Neuronal stem cell (in vitro differentiated cells): ENCODE measurements around the gene TMEM62.

Source experiments
- DNase-seq: peaks from one replicate; pipeline ENCODE4 v3.0.0-alpha.2; 2013; ENCODE audit warnings: low spot score
- H2AFZ ChIP-seq: one replicate; pipeline ENCODE4 v1.6.1; 2013; ENCODE audit warnings: mild to moderate bottlenecking, low read length, inconsistent platforms
- H2AK5ac ChIP-seq: 2 replicates; pipeline ENCODE4 v1.6.1; 2013; ENCODE audit warnings: low read depth, mild to moderate bottlenecking, inconsistent platforms, low read length, moderate library complexity, mixed read lengths
- H2BK120ac ChIP-seq: 2 replicates; pipeline ENCODE4 v1.6.1; 2013; ENCODE audit warnings: low read depth, mild to moderate bottlenecking, inconsistent platforms, low read length, moderate library complexity, mixed read lengths
- H2BK12ac ChIP-seq: one replicate; pipeline ENCODE4 v1.6.1; 2013; ENCODE audit warnings: low read length, inconsistent platforms
- H2BK15ac ChIP-seq: 2 replicates; pipeline ENCODE4 v1.6.1; 2013; ENCODE audit warnings: mild to moderate bottlenecking, low read length, inconsistent platforms, mixed read lengths
- H2BK5ac ChIP-seq: one replicate; pipeline ENCODE4 v1.6.1; 2013; ENCODE audit warnings: inconsistent platforms, mild to moderate bottlenecking, low read length, moderate library complexity
- H3K14ac ChIP-seq: one replicate; pipeline ENCODE4 v1.6.1; 2013; ENCODE audit warnings: low read length, inconsistent platforms
- H3K18ac ChIP-seq: 2 replicates; pipeline ENCODE4 v1.6.1; 2013; ENCODE audit warnings: low read length, inconsistent platforms
- H3K23ac ChIP-seq: 2 replicates; pipeline ENCODE4 v1.6.1; 2013; ENCODE audit warnings: low read depth, mild to moderate bottlenecking, mixed read lengths, low read length, inconsistent platforms; ENCODE audit not compliant: poor library complexity
- H3K27ac ChIP-seq: replicated peaks from 3 replicates; pipeline ENCODE4 v1.5.1; 2013; ENCODE audit warnings: low read length, inconsistent platforms
- H3K27me3 ChIP-seq, 3 experiments: 2 replicates each; pipeline ENCODE4 v1.6.1; 2013; ENCODE audit warnings: low read length in 3 of 3, mild to moderate bottlenecking in 2 of 3, inconsistent platforms in 1 of 3, low read depth in 1 of 3, mixed read lengths in 1 of 3, moderate library complexity in 1 of 3; ENCODE audit not compliant: control insufficient read depth in 3 of 3, insufficient read depth in 3 of 3
- H3K36me3 ChIP-seq, 2 donors: replicated peaks in 1 of 2; 2 replicates each; pipeline ENCODE4 v1.6.1; 2013; ENCODE audit warnings: low read length in 2 of 2; ENCODE audit not compliant: control insufficient read depth in 2 of 2, insufficient read depth in 2 of 2
- H3K4ac ChIP-seq: 2 replicates; pipeline ENCODE4 v1.6.1; 2013; ENCODE audit warnings: inconsistent platforms, mild to moderate bottlenecking, low read length, moderate library complexity
- H3K4me1 ChIP-seq, 2 donors: 1 replicate in 1 of 2; 2 replicates in 1 of 2; pipeline ENCODE4 v1.6.1; 2013; ENCODE audit warnings: low read length in 2 of 2, low read depth in 1 of 2; ENCODE audit not compliant: control insufficient read depth in 2 of 2, insufficient read depth in 1 of 2
- H3K4me2 ChIP-seq: one replicate; pipeline ENCODE4 v1.6.1; 2013; ENCODE audit warnings: mild to moderate bottlenecking, low read length, inconsistent platforms; ENCODE audit not compliant: insufficient read depth, poor library complexity, severe bottlenecking
- H3K4me3 ChIP-seq, 2 donors: 2 replicates each; pipeline ENCODE4 v1.5.1; 2013; ENCODE audit warnings: low read length in 2 of 2, mild to moderate bottlenecking in 2 of 2, inconsistent platforms in 1 of 2, moderate library complexity in 1 of 2
- H3K79me1 ChIP-seq: one replicate; pipeline ENCODE4 v1.6.1; 2013; ENCODE audit warnings: low read depth, mild to moderate bottlenecking, inconsistent platforms, low read length, moderate library complexity
- H3K9ac ChIP-seq: one replicate; pipeline ENCODE4 v1.6.1; 2013; ENCODE audit warnings: mild to moderate bottlenecking, low read depth, low read length, inconsistent platforms; ENCODE audit not compliant: poor library complexity
- H3K9me3 ChIP-seq, 2 donors: replicated peaks in 1 of 2; 2 replicates each; pipeline versions ENCODE3 to v1.6.1; 2013; ENCODE audit warnings: low read length in 2 of 2, mild to moderate bottlenecking in 2 of 2, inconsistent platforms in 1 of 2, low read depth in 1 of 2, mixed read lengths in 1 of 2, moderate library complexity in 1 of 2; ENCODE audit not compliant: control insufficient read depth in 2 of 2, insufficient read depth in 1 of 2
- H4K8ac ChIP-seq: one replicate; pipeline ENCODE4 v1.6.1; 2013; ENCODE audit warnings: low read depth, mild to moderate bottlenecking, inconsistent platforms, low read length, moderate library complexity
- H4K91ac ChIP-seq: one replicate; pipeline ENCODE4 v1.6.1; 2013; ENCODE audit warnings: low read length, low read depth, mild to moderate bottlenecking, inconsistent platforms; ENCODE audit not compliant: poor library complexity
- WGBS, 2 donors: extraction: QIAGEN DNeasy Blood & Tissue Kit; methylation state at CpG; one replicate each; pipeline ENCODE4 v1.1.7; 2013; ENCODE audit warnings: missing lambda C conversion rate in 2 of 2, mixed read lengths in 1 of 2; ENCODE audit not compliant: insufficient read length in 2 of 2, insufficient replicate concordance in 1 of 2; ENCODE audit errors: extremely low coverage in 2 of 2; 5-methylcytosine and 5-hydroxymethylcytosine counted together

The TMEM62 gene

GRCh38 chr15:43134157-43134635 lies 810 bp downstream of the TMEM62 start:
- Histone ChIP-seq H3K9ac (peak overlapping the region; percentile 94), H2BK12ac (no peak overlapping the region), H3K14ac (no peak overlapping the region), H2BK15ac (no peak overlapping the region), H3K79me1 (no peaks in the 10 kb centered on the region), H3K9me3 (no peaks in the 10 kb centered on the region), H3K4ac (no peak overlapping the region), H3K27me3 (peaks cover 0 to 10% (median 0%) of the 10 kb centered on the region in 3 experiments), H2BK5ac (no peak overlapping the region), H4K91ac (no peak overlapping the region), H2AFZ (peak overlapping the region; percentile 97), H3K4me2 (peak overlapping the region; percentile 72), H4K8ac (no peak overlapping the region), H3K23ac (no peak overlapping the region), H3K4me1 (peaks cover 3 to 6% of the 10 kb centered on the region in 2 donors), H3K36me3 (peaks cover 3 to 38% of the 10 kb centered on the region in 2 donors), H3K27ac (no peak overlapping the region), H3K18ac (no peak overlapping the region), H3K4me3 (peak overlapping the region; percentile 58 to 84), H2BK120ac (no peak overlapping the region), H2AK5ac (no peak overlapping the region)
- no peak for DNase-seq
- no CpG with 5 or more reads among the region's 12 CpGs for WGBS, 2 donors

GRCh38 chr15:43135351-43135750 lies 2.0 kb downstream of the TMEM62 start:
- H2AK5ac ChIP-seq, result no peak overlapping the region
- no peak overlapping the region for H2BK12ac ChIP-seq
- peaks cover 3 to 49% of the 10 kb centered on the region in 2 donors for H3K36me3 ChIP-seq
- H3K9me3 ChIP-seq, result no peaks in the 10 kb centered on the region
- H3K9ac ChIP-seq, result no peak overlapping the region
- no peaks in the 10 kb centered on the region for H3K79me1 ChIP-seq
- H3K4ac ChIP-seq, result no peak overlapping the region
- H4K91ac ChIP-seq, result no peak overlapping the region
- H3K4me3 ChIP-seq, result no peak overlapping the region
- no peak overlapping the region for H2BK15ac ChIP-seq
- H3K4me1 ChIP-seq, result peaks cover 3 to 6% of the 10 kb centered on the region in 2 donors
- H3K18ac ChIP-seq, result no peak overlapping the region
- H2BK120ac ChIP-seq, result no peak overlapping the region
- H3K27me3 ChIP-seq, result peaks cover 0 to 10% (median 0%) of the 10 kb centered on the region in 3 experiments
- DNase-seq, result no peak
- H2AFZ ChIP-seq, result no peak overlapping the region
- H4K8ac ChIP-seq, result no peak overlapping the region
- H3K27ac ChIP-seq, result no peak overlapping the region
- H3K23ac ChIP-seq, result no peak overlapping the region
- WGBS, 2 donors, result no CpG with 5 or more reads among the region's 3 CpGs
- H2BK5ac ChIP-seq, result no peak overlapping the region
- H3K14ac ChIP-seq, result no peak overlapping the region
- H3K4me2 ChIP-seq, result no peak overlapping the region

- Histone ChIP-seq H3K4me1 (no peaks in the 10 kb centered on the region), H4K91ac (no peak overlapping the region), H2AK5ac (no peak overlapping the region), H3K4me3 (no peak overlapping the region), H2AFZ (no peak overlapping the region), H3K36me3 (peaks cover 1 to 49% of the 10 kb centered on the region in 2 donors), H3K9ac (no peak overlapping the region), H3K14ac (no peak overlapping the region), H2BK5ac (no peak overlapping the region), H3K27me3 (no peaks in the 10 kb centered on the region), H2BK12ac (no peak overlapping the region), H3K4ac (no peak overlapping the region), H3K23ac (no peak overlapping the region), H3K4me2 (no peak overlapping the region), H2BK15ac (no peak overlapping the region), H3K9me3 (peaks cover 0 to 3% of the 10 kb centered on the region in 2 donors), H4K8ac (no peak overlapping the region), H3K18ac (no peak overlapping the region), H2BK120ac (no peak overlapping the region), H3K27ac (no peak overlapping the region), H3K79me1 (no peaks in the 10 kb centered on the region)
- DNase-seq, result no peak
- no CpG with 5 or more reads among the region's 4 CpGs for WGBS, 2 donors
Observed at GRCh38 chr15:43143203-43143941, 10.0 kb downstream of the TMEM62 start.

GRCh38 chr15:43144512-43144911 lies 11.1 kb downstream of the TMEM62 start:
- Histone ChIP-seq H3K27ac (no peak overlapping the region), H4K91ac (no peak overlapping the region), H3K4me1 (no peaks in the 10 kb centered on the region), H3K4me2 (no peak overlapping the region), H3K79me1 (no peaks in the 10 kb centered on the region), H3K27me3 (no peaks in the 10 kb centered on the region), H4K8ac (no peak overlapping the region), H3K14ac (no peak overlapping the region), H2AFZ (no peak overlapping the region), H2AK5ac (no peak overlapping the region), H3K4ac (no peak overlapping the region), H2BK5ac (no peak overlapping the region), H2BK15ac (no peak overlapping the region), H3K4me3 (no peak overlapping the region), H3K36me3 (peaks cover 1 to 48% of the 10 kb centered on the region in 2 donors), H2BK120ac (no peak overlapping the region), H3K23ac (no peak overlapping the region), H3K9ac (no peak overlapping the region), H2BK12ac (no peak overlapping the region), H3K18ac (no peak overlapping the region), H3K9me3 (peaks cover 0 to 3% of the 10 kb centered on the region in 2 donors)
- DNase-seq, result no peak
